Suprapubic skin (tissue), 4 donors: Measurements from ENCODE around the gene NPAS2. TPM values are rescaled to one million over a fixed set of nuclear protein-coding genes. Genes with fewer than 3 reads are reported as not detected.

Experiments used
- DNase-seq, 2 donors: peaks; one replicate each; pipeline ENCODE4 v3.0.0-alpha.2; 2019; ENCODE audit warnings: low spot score in 2 of 2
- H3K27ac ChIP-seq: fragments of 200-600 bp; sonication (generic); one replicate; pipeline ENCODE4 v1.5.1; 2019
- H3K27me3 ChIP-seq: fragments of 200-600 bp; sonication (generic); one replicate; pipeline ENCODE4 v1.5.1; 2019
- H3K36me3 ChIP-seq: fragments of 200-600 bp; sonication (generic); one replicate; pipeline ENCODE4 v1.5.1; 2019
- H3K4me1 ChIP-seq: fragments of 200-600 bp; sonication (generic); one replicate; pipeline ENCODE4 v1.5.1; 2019
- H3K4me3 ChIP-seq: fragments of 200-600 bp; sonication (generic); one replicate; pipeline ENCODE4 v1.5.1; 2019; ENCODE audit warnings: mild to moderate bottlenecking
- H3K9me3 ChIP-seq: fragments of 200-600 bp; sonication (generic); one replicate; pipeline ENCODE4 v1.5.1; 2019
- CTCF ChIP-seq, 2 donors: fragments of 200-600 bp in 1 of 2; fragments of 450-650 bp in 1 of 2; sonication (generic) in 1 of 2; IDR thresholded peaks; one replicate each; pipeline ENCODE4 v1.5.1; 2016 to 2019; ENCODE audit warnings: antibody characterized with exemption in 2 of 2, mild to moderate bottlenecking in 1 of 2, moderate library complexity in 1 of 2
- EP300 ChIP-seq: sonication (generic); formaldehyde crosslinking; IDR thresholded peaks from one replicate; pipeline ENCODE4 v1.6.1; 2017; ENCODE audit warnings: antibody characterized with exemption
- POLR2A ChIP-seq, 2 donors: fragments of 450-650 bp; IDR thresholded peaks; one replicate each; pipeline ENCODE4 v1.6.1; 2017; ENCODE audit warnings: antibody characterized with exemption in 2 of 2, mild to moderate bottlenecking in 2 of 2, moderate library complexity in 2 of 2
- POLR2AphosphoS5 ChIP-seq, 3 donors: sonication (generic); formaldehyde crosslinking; IDR thresholded peaks; one replicate each; pipeline ENCODE4 v1.6.1; 2017; ENCODE audit warnings: antibody characterized with exemption in 3 of 3
- WGBS: methylation state at CpG from one replicate; pipeline ENCODE4 v1.1.5; 2018; 5-methylcytosine and 5-hydroxymethylcytosine counted together
- total RNA-seq, 4 donors: library from RNA; depleted of rRNA; stranded (reverse); fragments of >200 nt; gene quantifications; one replicate each; pipeline ENCODE4 v1.1.0, GENCODE V29; 2016

The NPAS2 gene
- total RNA-seq, 4 donors from 2014 or later, result 46.5 to 90.1 (median 62.9) TPM

DNA sequence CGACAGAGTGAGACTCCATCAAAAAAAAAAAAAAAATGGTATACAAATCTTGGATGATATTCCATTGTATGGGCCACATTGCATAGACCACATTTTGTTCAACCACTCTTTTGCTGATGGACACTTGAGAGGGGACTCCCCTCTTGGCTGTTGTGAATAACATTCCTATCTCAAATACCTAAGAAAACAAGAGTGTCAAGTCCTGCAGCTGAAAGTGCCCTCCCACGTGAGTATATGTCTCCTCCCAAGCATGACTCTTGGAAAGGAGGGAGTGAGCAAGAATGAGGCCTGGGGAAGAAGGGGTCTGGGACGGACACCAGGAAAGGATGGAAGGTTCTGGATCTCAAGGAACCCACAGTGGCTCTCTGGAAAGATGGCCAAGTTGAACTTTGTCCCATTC, 36.0 kb upstream of the NPAS2 start:
- DNase-seq, result no peak
- WGBS, result 75% methylated on average over 3 of the region's 3 CpGs
- Histone ChIP-seq H3K4me1 (peaks cover 20% of the 10 kb centered on the region), H3K36me3 (no peaks in the 10 kb centered on the region), H3K27ac (no peak overlapping the region), H3K4me3 (no peak overlapping the region), H3K27me3 (no peaks in the 10 kb centered on the region), H3K9me3 (no peaks in the 10 kb centered on the region)
- TF ChIP-seq CTCF (IDR thresholded peaks at IDR 0.05) (no peak), POLR2AphosphoS5 (IDR thresholded peaks at IDR 0.05) (no peak), EP300 (no peak), POLR2A (IDR thresholded peaks at IDR 0.05) (no peak)

- no peak for DNase-seq
- Histone ChIP-seq H3K27ac (peak overlapping the region; percentile 77), H3K4me3 (no peak overlapping the region), H3K27me3 (no peaks in the 10 kb centered on the region), H3K9me3 (no peaks in the 10 kb centered on the region), H3K36me3 (no peaks in the 10 kb centered on the region), H3K4me1 (peaks cover 20% of the 10 kb centered on the region)
- 91% methylated on average over 8 of the region's 8 CpGs for WGBS
- no peak for TF ChIP-seq EP300
- TF ChIP-seq POLR2AphosphoS5 (IDR thresholded peaks at IDR 0.05), result no peak
- no peak for TF ChIP-seq CTCF (IDR thresholded peaks at IDR 0.05)
- TF ChIP-seq POLR2A (IDR thresholded peaks at IDR 0.05), result no peak
Observed at GRCh38 chr2:100784681-100785080, 35.3 kb upstream of the NPAS2 start.

DNA sequence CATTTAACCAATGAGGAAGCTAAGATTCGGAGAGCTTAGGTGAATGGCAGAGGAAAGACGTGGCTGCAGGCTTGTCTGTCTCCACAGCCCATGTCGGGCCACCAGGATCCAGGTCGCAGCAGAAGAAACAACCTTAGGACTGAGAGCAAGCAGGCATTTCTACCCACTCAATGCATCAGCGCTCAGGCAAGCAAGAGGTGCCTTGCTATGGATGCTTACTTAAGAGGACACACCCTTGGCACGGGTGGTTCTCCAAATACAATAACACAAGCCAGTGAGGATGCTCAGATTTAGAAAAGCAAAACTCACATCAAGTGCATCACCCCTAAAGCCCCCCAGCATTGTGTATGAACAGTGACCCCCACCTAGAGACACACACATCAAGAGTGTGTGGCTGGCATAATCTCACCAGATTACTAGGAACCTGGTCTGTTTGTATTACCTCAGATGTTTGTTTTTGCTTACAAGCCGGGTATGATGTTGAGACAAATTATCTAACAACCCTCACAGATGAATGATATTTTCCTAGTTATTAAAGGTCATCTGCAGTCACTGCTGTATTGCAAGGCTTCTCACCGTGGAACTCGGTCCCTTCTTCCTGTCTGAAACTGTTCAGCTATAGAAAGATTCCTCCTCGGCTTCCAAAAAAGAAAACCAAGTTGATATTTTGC, 34.2 kb upstream of the NPAS2 start:
- H3K9me3 ChIP-seq, result no peaks in the 10 kb centered on the region
- WGBS, result 40% methylated on average over 10 of the region's 10 CpGs
- peak overlapping the region; percentile 77 for H3K27ac ChIP-seq
- no peak for DNase-seq
- no peaks in the 10 kb centered on the region for H3K36me3 ChIP-seq
- no peaks in the 10 kb centered on the region for H3K27me3 ChIP-seq
- H3K4me3 ChIP-seq, result no peak overlapping the region
- H3K4me1 ChIP-seq, result peaks cover 13% of the 10 kb centered on the region
- TF ChIP-seq POLR2A (IDR thresholded peaks at IDR 0.05) (no peak), POLR2AphosphoS5 (IDR thresholded peaks at IDR 0.05) (no peak), CTCF (IDR thresholded peaks at IDR 0.05) (no peak), EP300 (no peak)

GRCh38 chr2:100786297-100786658, 33.7 kb upstream of the NPAS2 start:
- Histone ChIP-seq H3K4me3 (no peak overlapping the region), H3K27me3 (no peaks in the 10 kb centered on the region), H3K9me3 (no peaks in the 10 kb centered on the region), H3K4me1 (peaks cover 13% of the 10 kb centered on the region), H3K27ac (peak overlapping the region; percentile 77), H3K36me3 (no peaks in the 10 kb centered on the region)
- no peak for DNase-seq
- TF ChIP-seq POLR2AphosphoS5 (IDR thresholded peaks at IDR 0.05) (no peak), POLR2A (IDR thresholded peaks at IDR 0.05) (no peak), EP300 (no peak), CTCF (IDR thresholded peaks at IDR 0.05) (no peak)
- WGBS, result 58% methylated on average over 7 of the region's 7 CpGs

DNA sequence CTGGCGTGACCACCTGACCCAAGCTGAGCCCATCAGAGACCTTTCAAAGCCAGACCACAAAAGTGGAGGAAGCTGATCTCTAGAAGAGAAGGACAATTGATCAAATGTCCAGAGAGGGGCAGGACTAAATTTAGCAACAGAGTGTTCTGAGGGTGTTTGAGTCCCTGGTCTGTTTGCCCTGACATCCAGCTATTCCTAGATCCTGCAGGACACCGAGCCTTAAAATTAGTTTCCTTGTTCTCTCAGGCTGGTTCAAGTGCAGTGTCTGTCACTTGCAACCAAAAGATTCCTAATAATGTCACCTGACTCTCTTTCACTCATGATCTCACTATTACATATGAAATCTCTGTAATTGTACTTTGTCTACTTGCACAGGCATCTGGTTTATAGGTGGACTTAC, 33.0 kb upstream of the NPAS2 start:
- TF ChIP-seq POLR2AphosphoS5 (IDR thresholded peaks at IDR 0.05) (no peak), CTCF (IDR thresholded peaks at IDR 0.05) (no peak), EP300 (no peak), POLR2A (IDR thresholded peaks at IDR 0.05) (no peak)
- Histone ChIP-seq H3K27ac (peak overlapping the region; percentile 52), H3K4me1 (peaks cover 13% of the 10 kb centered on the region), H3K4me3 (no peak overlapping the region), H3K36me3 (no peaks in the 10 kb centered on the region), H3K9me3 (no peaks in the 10 kb centered on the region), H3K27me3 (no peaks in the 10 kb centered on the region)
- no peak for DNase-seq
- 74% methylated on average over 2 of the region's 2 CpGs for WGBS
